ENCODE data around the gene RCOR1. TPM values are rescaled to one million over a fixed set of nuclear protein-coding genes. Genes with fewer than 3 reads are reported as not detected.

Gene RCOR1
- total RNA-seq = 10 to 100 TPM; 20.3 to 36.5 (median 21.8) TPM
- total RNA-seq (2013) = 16.4 TPM

DNA sequence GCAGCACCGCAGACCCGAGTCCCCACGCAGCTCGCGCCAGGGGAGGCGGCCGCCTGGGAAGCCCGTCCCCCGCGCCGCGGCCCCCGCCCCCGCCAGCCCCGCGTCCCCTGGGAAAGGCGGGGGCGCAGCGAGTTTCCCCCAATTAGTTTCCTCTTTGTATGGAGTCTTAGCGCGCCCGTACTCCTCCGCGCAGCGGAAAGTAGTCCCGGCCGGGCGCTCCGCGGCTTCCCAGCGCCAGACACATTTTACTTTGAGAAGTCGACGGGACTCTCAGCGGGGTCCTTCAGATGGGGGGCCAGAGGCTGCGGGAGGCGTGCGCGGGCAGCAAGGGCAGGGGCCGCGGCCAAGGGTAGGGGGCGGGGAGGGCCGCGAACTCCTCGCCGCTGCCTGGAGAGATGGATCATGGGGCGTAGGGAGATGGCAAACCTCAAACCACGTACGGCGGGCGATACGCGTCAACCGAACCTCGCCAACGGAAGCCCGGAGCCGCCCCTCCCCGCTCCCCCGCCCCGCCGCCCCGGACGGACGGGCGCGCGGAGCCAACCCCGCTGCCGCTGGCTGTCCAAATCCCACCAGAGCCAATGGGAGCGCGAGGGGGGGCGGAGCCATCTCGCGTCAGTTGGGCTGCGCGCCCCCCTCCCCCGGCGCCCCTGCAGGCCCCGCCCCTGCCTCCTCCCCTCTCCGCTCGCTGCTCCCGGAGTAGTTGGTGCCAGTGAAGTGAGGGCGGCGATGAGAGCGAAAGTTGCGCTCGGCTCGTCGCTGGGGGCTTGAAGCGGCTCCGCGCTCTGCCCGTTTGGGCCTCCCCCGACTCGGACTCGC, at the start of gene RCOR1:
TSS of gene RCOR1 (plus strand) at position 706 of the 819 bp plus-strand sequence. CDS start 238 bp downstream, outside the sequence.
- Mint-ChIP-seq H3K4me1 (peaks cover 18 to 24% of the 10 kb centered on the region in 2 donors), H3K4me3 (peak within 1 kb of the TSS; percentile 98), H3K9me3 (no peaks in the 10 kb centered on the region), H3K27me3 (ENCODE audit: low read depth in 2 of 2) (no peaks in the 10 kb centered on the region), H3K27ac (peak within 1 kb of the TSS; percentile 89 to 93), H3K36me3 (no peaks in the 10 kb centered on the region)
- Histone ChIP-seq H3K27me3 (ENCODE audit: control insufficient read depth, insufficient read depth, low read length) (no peaks in the 10 kb centered on the region), H3K9me3 (ENCODE audit: control insufficient read depth, insufficient read depth, low read length) (no peaks in the 10 kb centered on the region), H3K4me3 (ENCODE audit: low read length) (peak within 1 kb of the TSS; percentile 58), H3K27ac (ENCODE audit: low read length) (peak within 1 kb of the TSS; percentile 85), H3K36me3 (ENCODE audit: control insufficient read depth, insufficient read depth, low read length) (no peaks in the 10 kb centered on the region), H3K4me1 (ENCODE audit: control insufficient read depth, insufficient read depth, low read length) (peaks cover 17% of the 10 kb centered on the region)
- TF ChIP-seq, protein P1, sequence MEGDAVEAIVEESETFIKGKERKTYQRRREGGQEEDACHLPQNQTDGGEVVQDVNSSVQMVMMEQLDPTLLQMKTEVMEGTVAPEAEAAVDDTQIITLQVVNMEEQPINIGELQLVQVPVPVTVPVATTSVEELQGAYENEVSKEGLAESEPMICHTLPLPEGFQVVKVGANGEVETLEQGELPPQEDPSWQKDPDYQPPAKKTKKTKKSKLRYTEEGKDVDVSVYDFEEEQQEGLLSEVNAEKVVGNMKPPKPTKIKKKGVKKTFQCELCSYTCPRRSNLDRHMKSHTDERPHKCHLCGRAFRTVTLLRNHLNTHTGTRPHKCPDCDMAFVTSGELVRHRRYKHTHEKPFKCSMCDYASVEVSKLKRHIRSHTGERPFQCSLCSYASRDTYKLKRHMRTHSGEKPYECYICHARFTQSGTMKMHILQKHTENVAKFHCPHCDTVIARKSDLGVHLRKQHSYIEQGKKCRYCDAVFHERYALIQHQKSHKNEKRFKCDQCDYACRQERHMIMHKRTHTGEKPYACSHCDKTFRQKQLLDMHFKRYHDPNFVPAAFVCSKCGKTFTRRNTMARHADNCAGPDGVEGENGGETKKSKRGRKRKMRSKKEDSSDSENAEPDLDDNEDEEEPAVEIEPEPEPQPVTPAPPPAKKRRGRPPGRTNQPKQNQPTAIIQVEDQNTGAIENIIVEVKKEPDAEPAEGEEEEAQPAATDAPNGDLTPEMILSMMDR (IDR thresholded peaks at IDR 0.05) = no peak
- DNase-seq (peak; percentile 94 to 99), ATAC-seq (peak; percentile 86 to 97 (median 88))
- intact Hi-C loops (cut with micrococcal nuclease) = loop anchor here (2.0 kb wide), 2 partner anchors 67 to 229 kb away; partner anchors contain the start of genes CINP and TECPR2
- under 1% methylated on average over 95 of the region's 96 CpGs for WGBS (ENCODE audit: insufficient coverage)

DNA sequence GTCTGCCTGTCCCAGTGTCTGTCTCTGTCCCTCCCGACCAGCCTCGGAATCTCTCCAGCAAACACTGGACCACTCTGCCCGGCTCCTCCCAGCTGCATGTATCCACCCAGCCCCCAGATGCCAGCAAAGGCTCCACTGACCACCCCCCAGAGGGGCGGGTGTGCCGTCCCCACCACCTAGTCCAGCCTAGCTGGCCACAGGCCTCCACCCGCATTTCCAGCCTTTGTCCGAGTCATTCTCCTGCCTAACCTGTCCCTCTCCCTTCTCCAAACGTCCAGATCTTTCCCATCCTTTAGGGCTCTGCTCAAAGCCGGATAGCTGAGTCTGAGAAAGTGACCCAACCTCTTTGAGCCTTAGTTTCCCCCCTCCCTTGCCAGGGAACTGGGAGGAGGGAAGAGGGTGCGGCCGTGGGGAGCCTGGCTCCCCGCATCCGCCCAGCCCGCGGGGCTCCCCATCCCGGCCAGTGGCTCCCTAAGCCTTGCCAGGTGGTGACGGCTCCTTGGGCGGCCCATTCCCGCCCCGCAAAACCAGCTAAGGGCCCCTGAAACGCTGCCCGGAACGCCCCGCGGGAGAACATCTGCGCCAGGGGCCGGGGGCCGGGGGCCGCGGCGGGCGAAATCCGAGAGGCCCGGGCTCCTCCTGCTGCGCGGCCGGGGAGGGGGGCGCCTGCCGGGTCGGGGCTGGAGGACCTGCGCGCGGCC, 48.3 kb upstream of the RCOR1 start:
- ATAC-seq = no peak
- Histone ChIP-seq H3K36me3 (ENCODE audit: control insufficient read depth, insufficient read depth, low read length) (no peaks in the 10 kb centered on the region), H3K27me3 (ENCODE audit: control insufficient read depth, insufficient read depth, low read length) (peaks cover 13% of the 10 kb centered on the region), H3K4me3 (ENCODE audit: low read length) (no peak overlapping the region), H3K27ac (ENCODE audit: low read length) (no peak overlapping the region), H3K9me3 (ENCODE audit: control insufficient read depth, insufficient read depth, low read length) (no peaks in the 10 kb centered on the region), H3K4me1 (ENCODE audit: control insufficient read depth, insufficient read depth, low read length) (peaks cover 9% of the 10 kb centered on the region)
- peaks cover 15 to 25% of the 10 kb centered on the region in 2 donors for H3K27me3 Mint-ChIP-seq (ENCODE audit: low read depth in 2 of 2)
- peaks cover 0 to 8% of the 10 kb centered on the region in 2 donors for H3K4me1 Mint-ChIP-seq
- DNase-seq = no peak
- H3K9me3 Mint-ChIP-seq = peaks cover 0 to 3% of the 10 kb centered on the region in 2 donors
- intact Hi-C loops (cut with micrococcal nuclease) = no loop called here
- peak overlapping the region; percentile 52 for H3K4me3 Mint-ChIP-seq
- H3K36me3 Mint-ChIP-seq = no peaks in the 10 kb centered on the region
- no peak overlapping the region for H3K27ac Mint-ChIP-seq
- 23% methylated on average over 43 of the region's 43 CpGs for WGBS (ENCODE audit: insufficient coverage)
- TF ChIP-seq, protein P1 (IDR thresholded peaks at IDR 0.05) = no peak

DNA sequence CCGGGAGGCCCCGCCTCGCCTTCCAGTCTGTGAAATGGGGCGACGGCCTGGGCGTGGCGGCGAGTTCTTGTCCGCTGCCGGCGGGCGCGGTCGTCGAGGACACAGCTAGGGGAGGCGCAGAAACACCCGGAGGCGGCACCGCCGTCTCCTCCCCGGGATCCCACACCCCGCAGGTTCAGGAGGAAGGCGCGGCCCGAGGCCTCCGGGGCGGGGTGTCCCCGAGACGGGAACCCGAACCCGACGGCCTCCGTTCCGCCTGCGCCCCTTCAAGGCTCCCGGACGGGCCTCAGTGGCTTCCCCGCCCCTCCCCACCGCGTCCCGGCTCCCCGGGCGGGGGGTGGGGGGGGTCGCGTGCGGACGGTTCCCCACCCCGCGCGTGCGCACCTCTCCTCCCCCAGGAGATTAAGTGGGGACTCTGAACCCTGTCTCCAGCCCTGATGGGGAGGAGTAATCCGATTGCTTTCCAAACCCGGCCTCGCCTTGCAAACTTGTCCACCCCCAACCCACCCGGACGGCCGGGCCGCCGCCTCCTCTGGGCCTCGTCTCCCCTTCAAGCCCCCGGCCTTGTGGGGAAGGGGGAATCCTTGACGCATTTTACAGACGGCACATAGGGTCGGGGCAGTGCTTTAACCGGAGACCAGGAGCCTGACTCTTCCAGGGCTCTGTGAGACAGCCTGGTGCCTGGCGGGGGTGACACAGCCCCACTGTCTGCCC, 47.5 kb upstream of the RCOR1 start:
- Mint-ChIP-seq H3K9me3 (peaks cover 0 to 3% of the 10 kb centered on the region in 2 donors), H3K27ac (no peak overlapping the region), H3K27me3 (ENCODE audit: low read depth in 2 of 2) (peaks cover 15 to 25% of the 10 kb centered on the region in 2 donors), H3K36me3 (no peaks in the 10 kb centered on the region), H3K4me1 (peaks cover 0 to 8% of the 10 kb centered on the region in 2 donors), H3K4me3 (peak overlapping the region; percentile 42)
- intact Hi-C loops (cut with micrococcal nuclease) = no loop called here
- Histone ChIP-seq H3K4me1 (ENCODE audit: control insufficient read depth, insufficient read depth, low read length) (peaks cover 9% of the 10 kb centered on the region), H3K9me3 (ENCODE audit: control insufficient read depth, insufficient read depth, low read length) (no peaks in the 10 kb centered on the region), H3K4me3 (ENCODE audit: low read length) (no peak overlapping the region), H3K27ac (ENCODE audit: low read length) (no peak overlapping the region), H3K27me3 (ENCODE audit: control insufficient read depth, insufficient read depth, low read length) (peaks cover 13% of the 10 kb centered on the region), H3K36me3 (ENCODE audit: control insufficient read depth, insufficient read depth, low read length) (no peaks in the 10 kb centered on the region)
- ATAC-seq (peak; percentile 57 to 78 (median 75)), DNase-seq (peak in 1 of 2 donors; percentile 46)
- TF ChIP-seq, protein P1 (IDR thresholded peaks at IDR 0.05) = no peak
- WGBS (ENCODE audit: insufficient coverage) = 7% methylated on average over 59 of the region's 66 CpGs

Measured in natural killer cell (primary cell).